H1 (cell line): ENCODE results near the gene CENPV. TPM values are rescaled to one million over a fixed set of nuclear protein-coding genes. Genes with fewer than 3 reads are reported as not detected.
A peak's percentile ranks its signal among the peaks of the same experiment; 100 is the strongest.

Experiments
- CTCF ChIA-PET: fragments of 300-600 bp; sonication (Branson Sonifier 250); formaldehyde crosslinking; loops from one replicate; lab custom pipeline; 2021; ENCODE audit not compliant: partially characterized antibody; lab: Charles Lee
- POLR2A ChIA-PET: fragments of 300-600 bp; sonication (Branson Sonifier 250); formaldehyde crosslinking; loops from one replicate; lab custom pipeline; 2021; ENCODE audit warnings: inconsistent platforms; ENCODE audit not compliant: partially characterized antibody; lab: Charles Lee
- DNase-seq, 2 experiments: peaks; one replicate each; pipeline versions ENCODE4 v3.0.0 to v3.0.0-alpha.2; 2010 to 2022; ENCODE audit warnings: low spot score in 2 of 2, low read depth in 1 of 2, mixed read lengths in 1 of 2
- FAIRE-seq: peaks from 2 replicates; lab custom pipeline; 2011; peaks lifted over from hg19 to GRCh38; lab: Jason Lieb, UNC
- H2AFZ ChIP-seq: 2 replicates; pipeline ENCODE4 v1.8.1; 2012; ENCODE audit warnings: low read length, inconsistent platforms
- H2AK5ac ChIP-seq: 2 replicates; pipeline ENCODE4 v1.6.1; 2013; ENCODE audit warnings: low read depth, low read length
- H2BK120ac ChIP-seq: replicated peaks from 2 replicates; pipeline ENCODE3; 2013; ENCODE audit warnings: low read depth, low read length, inconsistent platforms
- H2BK12ac ChIP-seq: 2 replicates; pipeline ENCODE4 v1.6.1; 2013; ENCODE audit warnings: low read depth, low read length
- H2BK15ac ChIP-seq: 2 replicates; pipeline ENCODE4 v1.6.1; 2013; ENCODE audit warnings: low read length
- H2BK20ac ChIP-seq: 2 replicates; pipeline ENCODE4 v1.6.1; 2013; ENCODE audit warnings: low read length
- H2BK5ac ChIP-seq: 2 replicates; pipeline ENCODE4 v1.6.1; 2013; ENCODE audit warnings: low read depth, low read length
- H3K14ac ChIP-seq: 2 replicates; pipeline ENCODE4 v1.6.1; 2013; ENCODE audit warnings: inconsistent platforms; ENCODE audit not compliant: insufficient read length
- H3K18ac ChIP-seq: 2 replicates; pipeline ENCODE4 v1.6.1; 2013; ENCODE audit warnings: low read length; ENCODE audit errors: extremely low read depth
- H3K23ac ChIP-seq: 2 replicates; pipeline ENCODE4 v1.6.1; 2013; ENCODE audit warnings: inconsistent platforms; ENCODE audit not compliant: insufficient read length
- H3K23me2 ChIP-seq: 2 replicates; pipeline ENCODE4 v1.6.1; 2013; ENCODE audit warnings: low read depth, low read length
- H3K27ac ChIP-seq: 2 replicates; pipeline ENCODE4 v1.6.1; 2011; ENCODE audit warnings: low read depth, low read length, inconsistent platforms
- H3K27me3 ChIP-seq, 4 experiments: replicated peaks in 1 of 4; 1 replicate in 1 of 4; 2 replicates in 3 of 4; pipeline versions ENCODE4 v1.6.1 to v1.8.1; 2011 to 2013; ENCODE audit warnings: low read length in 3 of 4, mild to moderate bottlenecking in 3 of 4, inconsistent platforms in 2 of 4, mixed read lengths in 2 of 4, moderate library complexity in 1 of 4; ENCODE audit not compliant: control insufficient read depth in 3 of 4, insufficient read depth in 3 of 4; ENCODE audit errors: extremely low read depth in 1 of 4
- H3K36me3 ChIP-seq, 4 experiments: 2 replicates each; pipeline versions ENCODE4 v1.6.1 to v1.8.1; 2011 to 2013; ENCODE audit warnings: mild to moderate bottlenecking in 4 of 4, low read length in 3 of 4, moderate library complexity in 2 of 4, control low read depth in 1 of 4, inconsistent platforms in 1 of 4; ENCODE audit not compliant: insufficient read depth in 4 of 4, control insufficient read depth in 2 of 4
- H3K4ac ChIP-seq: replicated peaks from 2 replicates; pipeline ENCODE3; 2013; ENCODE audit warnings: low read length, low read depth, mixed read lengths, inconsistent platforms; ENCODE audit not compliant: insufficient read length
- H3K4me1 ChIP-seq, 4 experiments: replicated peaks in 1 of 4; 1 replicate in 1 of 4; 2 replicates in 3 of 4; pipeline versions ENCODE4 v1.6.1 to v1.8.1; 2011 to 2013; ENCODE audit warnings: low read length in 3 of 4, inconsistent platforms in 2 of 4, mixed read lengths in 1 of 4; ENCODE audit not compliant: insufficient read depth in 4 of 4, control insufficient read depth in 3 of 4
- H3K4me2 ChIP-seq, 2 experiments: 2 replicates each; pipeline versions ENCODE4 v1.6.1 to v1.8.1; 2011 to 2013; ENCODE audit warnings: low read depth in 2 of 2, low read length in 2 of 2, control low read depth in 1 of 2, inconsistent platforms in 1 of 2, mild to moderate bottlenecking in 1 of 2; ENCODE audit not compliant: insufficient read depth in 1 of 2
- H3K4me3 ChIP-seq, 4 experiments: fragments of 200-600, 300-600 bp in 1 of 4; sonication (generic), shearing (Covaris generic), sonication (Bioruptor Twin) in 1 of 4; 2 replicates each; pipeline versions ENCODE4 v1.5.1 to v1.8.1; 2011 to 2016; ENCODE audit warnings: low read length in 4 of 4, low read depth in 3 of 4, control low read depth in 2 of 4, inconsistent platforms in 2 of 4, mild to moderate bottlenecking in 2 of 4, mixed read lengths in 1 of 4, moderate library complexity in 1 of 4; ENCODE audit not compliant: insufficient read depth in 2 of 4; ENCODE audit errors: extremely low read depth in 1 of 4
- H3K56ac ChIP-seq: replicated peaks from 2 replicates; pipeline ENCODE3; 2013; ENCODE audit warnings: low read depth, mild to moderate bottlenecking, mixed read lengths, low read length, inconsistent platforms; ENCODE audit not compliant: insufficient read length
- H3K79me1 ChIP-seq: 2 replicates; pipeline ENCODE4 v1.6.1; 2013; ENCODE audit warnings: low read depth, low read length, control low read depth
- H3K79me2 ChIP-seq, 2 experiments: 2 replicates each; pipeline versions ENCODE4 v1.6.1 to v1.8.1; 2012 to 2013; ENCODE audit warnings: low read length in 2 of 2, mild to moderate bottlenecking in 2 of 2, inconsistent platforms in 1 of 2; ENCODE audit not compliant: insufficient read depth in 2 of 2, control insufficient read depth in 1 of 2
- H3K9ac ChIP-seq, 4 experiments: replicated peaks in 1 of 4; 1 replicate in 1 of 4; 2 replicates in 3 of 4; pipeline versions ENCODE4 v1.6.1 to v1.8.1; 2011 to 2013; ENCODE audit warnings: low read depth in 3 of 4, low read length in 3 of 4, control low read depth in 2 of 4, mild to moderate bottlenecking in 2 of 4, moderate library complexity in 2 of 4, inconsistent platforms in 1 of 4; ENCODE audit errors: extremely low read depth in 1 of 4
- H3K9me3 ChIP-seq, 2 experiments: 2 replicates each; pipeline versions ENCODE4 v1.6.1 to v1.8.1; 2012 to 2013; ENCODE audit warnings: mild to moderate bottlenecking in 2 of 2, moderate library complexity in 2 of 2, control low read depth in 1 of 2, inconsistent platforms in 1 of 2, low read depth in 1 of 2, low read length in 1 of 2, mixed read lengths in 1 of 2; ENCODE audit not compliant: insufficient read depth in 2 of 2
- H4K20me1 ChIP-seq, 2 experiments: replicated peaks in 1 of 2; 2 replicates each; pipeline versions ENCODE3 to v1.8.1; 2011 to 2013; ENCODE audit warnings: inconsistent platforms in 2 of 2, low read length in 2 of 2, mild to moderate bottlenecking in 1 of 2; ENCODE audit not compliant: insufficient read depth in 2 of 2, control insufficient read depth in 1 of 2
- H4K5ac ChIP-seq: 2 replicates; pipeline ENCODE4 v1.6.1; 2013; ENCODE audit warnings: low read length, low read depth, mixed read lengths, inconsistent platforms; ENCODE audit not compliant: insufficient read length
- H4K8ac ChIP-seq: 2 replicates; pipeline ENCODE4 v1.8.0; 2013; ENCODE audit warnings: mild to moderate bottlenecking, moderate library complexity, low read length, inconsistent platforms; ENCODE audit not compliant: insufficient read depth; ENCODE audit errors: extremely low read depth
- H4K91ac ChIP-seq: replicated peaks from 2 replicates; pipeline ENCODE3; 2013; ENCODE audit warnings: low read length, mixed read lengths, inconsistent platforms; ENCODE audit not compliant: insufficient read length
- POLR2A ChIP-seq, 2 experiments: IDR thresholded peaks; 1 replicate in 1 of 2; 2 replicates in 1 of 2; pipeline ENCODE4 v1.6.1; 2011; ENCODE audit warnings: low read depth in 2 of 2, low read length in 2 of 2, mild to moderate bottlenecking in 2 of 2; ENCODE audit errors: control extremely low read depth in 1 of 2
- SIN3A ChIP-seq, 2 experiments: IDR thresholded peaks in 1 of 2; conservative IDR thresholded peaks in 1 of 2; 2 replicates each; pipeline ENCODE4 v1.6.1; 2011 to 2012; ENCODE audit warnings: low read length in 2 of 2, improper control_type of control experiment in 1 of 2, low read depth in 1 of 2, mild to moderate bottlenecking in 1 of 2
- TAF1 ChIP-seq: IDR thresholded peaks from 2 replicates; pipeline ENCODE4 v1.6.1; 2011; ENCODE audit warnings: mild to moderate bottlenecking, low read depth, low read length
- WGBS, 2 experiments: shearing (Covaris generic) in 1 of 2; methylation state at CpG; one replicate each; pipeline versions ENCODE4 v1.1.6 to v1.1.7; 2013 to 2015; ENCODE audit warnings: low lambda C conversion rate in 2 of 2, mixed read lengths in 2 of 2, inconsistent platforms in 1 of 2, low coverage in 1 of 2, missing lambda C conversion rate in 1 of 2; ENCODE audit not compliant: insufficient replicate concordance in 2 of 2, insufficient coverage in 1 of 2, insufficient read length in 1 of 2; ENCODE audit errors: extremely low coverage in 1 of 2, missing lambda C conversion rate in 1 of 2; 5-methylcytosine and 5-hydroxymethylcytosine counted together
- polyA plus RNA-seq, 7 experiments: library from polyadenylated mRNA; depleted of rRNA in 3 of 7; stranded (reverse) in 5 of 7; unstranded in 2 of 7; fragments of >200 nt in 5 of 7; fragments of 200-250 nt in 2 of 7; gene quantifications; 1 replicate in 5 of 7; 2 replicates in 1 of 7; 4 replicates in 1 of 7; pipeline versions ENCODE4 v1.2.1 to v1.2.3, GENCODE V29; 2011 to 2013; ENCODE audit warnings: missing spikeins in 2 of 7, mixed read lengths in 2 of 7
- total RNA-seq: library from RNA; stranded (reverse); fragmentation: NEBNext Ultra II Directional; extraction: Animal tissue kit (Norgen Biotek cat#: 25700); gene quantifications from 2 replicates; pipeline ENCODE4 v1.2.1, GENCODE V29; 2021

Gene CENPV
- total and polyA plus RNA-seq, 2 of the 8 experiments (the other 6 are each of a cell fraction or from before 2014, with no cell fraction given), result 249 to 260 TPM

- peak overlapping the region; percentile 17 for H3K56ac ChIP-seq
- no peak for TF ChIP-seq TAF1
- TF ChIP-seq POLR2A (IDR thresholded peaks at IDR 0.05; ENCODE audit: control extremely low read depth in 1 of 2, low read depth in 2 of 2, low read length in 2 of 2), result no peak; a peak in 1 of 3 replicates
- 0 out of 4 replicates have a peak, but pooled peaks of 1 of the 2 experiments have one; percentile 6 for TF ChIP-seq SIN3A (conservative IDR thresholded peaks at IDR 0.05 in 1 of 2, IDR thresholded peaks at IDR 0.05 in 1 of 2; ENCODE audit: low read depth in 1 of 2, low read length in 2 of 2)
- H3K18ac ChIP-seq, result no peak overlapping the region
- H4K5ac ChIP-seq, result peak overlapping the region; percentile 34
- ChIA-PET POLR2A (interaction anchor here (0.8 to 8.8 kb wide), 25 partner anchors 9 to 147 kb away, joined by 3 to 120 read pairs (median 7); partner anchors contain the start of genes CENPV and TRPV2), CTCF (no interaction called here)
- FAIRE-seq, result no peak
- no peak overlapping the region for H3K4ac ChIP-seq
- H3K9ac ChIP-seq, result peak overlapping the region; percentile 76 to 91 (median 88)
- H3K27me3 ChIP-seq, result no peaks in the 10 kb centered on the region
- peak overlapping the region; percentile 84 for H2BK5ac ChIP-seq
- H4K20me1 ChIP-seq, result peaks cover 3 to 9% of the 10 kb centered on the region in 2 experiments
- peak overlapping the region; percentile 39 for H2BK120ac ChIP-seq
- no peak for DNase-seq
- no peak overlapping the region for H4K8ac ChIP-seq
- no peak overlapping the region for H3K14ac ChIP-seq
- WGBS, 2 experiments, result 4% methylated on average over 14 of the region's 14 CpGs; no CpG with 5 or more reads in 1 of the 2 experiments
- H3K79me1 ChIP-seq, result 0 out of 2 replicates have a peak, but pooled peaks cover 6% of the 10 kb centered on the region
- no peak overlapping the region for H2AFZ ChIP-seq
- no peaks in the 10 kb centered on the region for H3K9me3 ChIP-seq
- no peak overlapping the region for H2BK12ac ChIP-seq
- H3K23me2 ChIP-seq, result peaks cover 2% of the 10 kb centered on the region
- H3K36me3 ChIP-seq, result peaks cover 4 to 24% (median 15%) of the 10 kb centered on the region in 4 experiments
- no peak overlapping the region for H2BK20ac ChIP-seq
- H3K27ac ChIP-seq, result peak overlapping the region; percentile 97
- H3K4me2 ChIP-seq, result peak overlapping the region; percentile 79 to 86
- H3K4me1 ChIP-seq, result peaks cover 0 to 2% (median under 1%) of the 10 kb centered on the region in 4 experiments; a peak in 4 of 7 replicates
- H3K79me2 ChIP-seq, result peaks cover 0 to 23% of the 10 kb centered on the region in 2 experiments; a peak in 2 of 4 replicates
- no peak overlapping the region for H3K23ac ChIP-seq
- no peak overlapping the region for H4K91ac ChIP-seq
- peak overlapping the region; percentile 85 to 95 (median 92) for H3K4me3 ChIP-seq
- H2BK15ac ChIP-seq, result no peak overlapping the region
- no peak overlapping the region for H2AK5ac ChIP-seq
Measured at GRCh38 chr17:16381496-16381820, 28.2 kb upstream of the CENPV start.
